Activated naive CD8-positive, alpha-beta T cell (primary cell): ENCODE measurements around the gene ZSWIM3.

Experiments used
- H3K27ac Mint-ChIP-seq: one replicate; pipeline ENCODE4 v1.8.0; 2021; ENCODE audit warnings: mixed read lengths
- H3K27me3 Mint-ChIP-seq: one replicate; pipeline ENCODE4 v1.8.0; 2021; ENCODE audit warnings: mixed read lengths
- H3K36me3 Mint-ChIP-seq: one replicate; pipeline ENCODE4 v1.8.0; 2021; ENCODE audit warnings: mixed read lengths
- H3K4me1 Mint-ChIP-seq: one replicate; pipeline ENCODE4 v1.8.0; 2021; ENCODE audit warnings: low read depth, mixed read lengths
- H3K4me3 Mint-ChIP-seq: one replicate; pipeline ENCODE4 v1.8.0; 2021; ENCODE audit warnings: mild to moderate bottlenecking, mixed read lengths
- H3K9me3 Mint-ChIP-seq: one replicate; pipeline ENCODE4 v1.8.0; 2021; ENCODE audit warnings: low read depth, mixed read lengths

The ZSWIM3 gene

GRCh38 chr20:45842169-45842812 is 15.1 kb upstream of the ZSWIM3 start:
- H3K9me3 Mint-ChIP-seq = no peaks in the 10 kb centered on the region
- no peaks in the 10 kb centered on the region for H3K36me3 Mint-ChIP-seq
- no peak overlapping the region for H3K27ac Mint-ChIP-seq

GRCh38 chr20:45843506-45843905 is 13.9 kb upstream of the ZSWIM3 start:
- Mint-ChIP-seq H3K9me3 (no peaks in the 10 kb centered on the region), H3K4me3 (no peak overlapping the region), H3K4me1 (no peaks in the 10 kb centered on the region), H3K36me3 (no peaks in the 10 kb centered on the region), H3K27ac (no peak overlapping the region), H3K27me3 (no peaks in the 10 kb centered on the region)

More at GRCh38 chr20:45842169-45842812, 15.1 kb upstream of the ZSWIM3 start:
- H3K4me3 Mint-ChIP-seq = no peak overlapping the region
- no peaks in the 10 kb centered on the region for H3K27me3 Mint-ChIP-seq
- no peaks in the 10 kb centered on the region for H3K4me1 Mint-ChIP-seq

DNA sequence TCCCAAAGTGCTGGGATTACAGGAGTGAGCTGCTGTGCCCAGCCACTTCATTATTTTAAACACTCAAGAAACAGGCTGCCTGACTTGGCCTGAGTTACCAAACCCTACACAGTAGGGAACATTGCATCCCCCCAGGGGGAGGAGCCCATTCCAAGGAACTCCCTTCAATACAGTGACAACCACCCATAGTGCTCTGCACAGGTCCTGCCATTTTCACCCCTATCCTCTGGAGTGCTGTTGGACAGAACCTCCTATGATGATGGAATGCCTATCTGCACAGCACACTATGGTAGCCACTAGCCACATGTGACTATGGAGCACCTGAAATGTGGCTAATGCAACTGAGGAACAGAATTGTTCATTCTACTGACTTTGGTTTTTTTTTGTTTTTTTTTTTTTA is 12.0 kb upstream of the ZSWIM3 start:
- peaks cover 2% of the 10 kb centered on the region for H3K4me1 Mint-ChIP-seq

DNA sequence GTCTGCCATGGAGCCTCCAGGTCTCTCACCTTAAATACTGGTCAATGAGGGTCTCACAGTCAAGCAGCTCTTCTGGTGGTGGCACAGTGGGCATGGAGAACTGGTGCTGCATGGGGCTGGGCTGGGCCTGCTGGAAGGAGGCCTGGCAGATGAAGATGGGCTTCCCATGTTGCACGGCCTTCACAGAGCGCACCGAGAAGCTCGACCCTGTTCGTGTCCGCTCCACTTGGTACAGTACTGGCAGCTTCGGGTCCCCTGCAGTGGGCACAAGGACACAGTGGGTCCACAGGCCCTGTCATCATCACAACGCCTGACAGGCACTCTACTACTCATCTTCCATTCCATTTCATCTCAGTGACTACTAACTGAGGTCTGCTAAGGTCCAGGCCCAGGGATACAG is 9.0 kb upstream of the ZSWIM3 start:
- peaks cover 7% of the 10 kb centered on the region for H3K36me3 Mint-ChIP-seq
- H3K27me3 Mint-ChIP-seq = no peaks in the 10 kb centered on the region
- H3K27ac Mint-ChIP-seq = no peak overlapping the region
- H3K9me3 Mint-ChIP-seq = no peaks in the 10 kb centered on the region
- H3K4me3 Mint-ChIP-seq = no peak overlapping the region
- H3K4me1 Mint-ChIP-seq = peaks cover 3% of the 10 kb centered on the region

More for the DNA sequence above, 12.0 kb upstream of the ZSWIM3 start:
- Mint-ChIP-seq H3K27ac (no peak overlapping the region), H3K4me3 (no peak overlapping the region), H3K36me3 (peaks cover 2% of the 10 kb centered on the region), H3K9me3 (no peaks in the 10 kb centered on the region), H3K27me3 (no peaks in the 10 kb centered on the region)

DNA sequence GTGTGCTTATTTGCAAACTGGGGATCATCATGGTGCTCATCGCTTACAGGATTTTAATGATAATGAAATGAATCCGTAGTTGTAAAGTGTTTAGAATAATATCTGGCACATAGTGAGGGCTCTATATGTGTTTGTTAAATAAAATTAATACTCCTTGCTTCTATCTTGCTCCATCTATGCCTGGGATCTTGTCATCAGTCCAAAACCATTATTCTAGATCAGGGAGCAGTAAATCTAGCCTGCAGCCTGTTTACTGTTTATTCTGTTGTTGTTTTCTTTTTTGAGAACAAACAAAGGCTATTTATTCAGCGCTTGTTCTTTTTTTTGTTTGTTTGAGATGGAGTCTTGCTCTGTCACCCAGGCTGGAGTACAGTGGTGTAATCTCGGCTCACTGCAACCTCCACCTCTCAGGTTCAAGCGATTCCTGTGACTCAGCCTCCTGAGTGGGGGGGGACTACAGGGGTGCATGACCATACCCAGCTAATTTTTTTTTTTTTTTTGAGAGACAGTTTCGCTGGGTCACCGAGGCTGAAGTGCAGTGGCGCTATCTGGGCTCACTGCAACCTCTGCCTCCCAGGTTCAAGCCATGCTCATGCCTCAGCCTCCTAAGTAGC is 8.3 kb upstream of the ZSWIM3 start:
- Mint-ChIP-seq H3K4me3 (no peak overlapping the region), H3K4me1 (peaks cover 10% of the 10 kb centered on the region), H3K27me3 (no peaks in the 10 kb centered on the region), H3K27ac (no peak overlapping the region), H3K9me3 (no peaks in the 10 kb centered on the region), H3K36me3 (peaks cover 7% of the 10 kb centered on the region)

GRCh38 chr20:45850238-45850637 is 7.2 kb upstream of the ZSWIM3 start:
- Mint-ChIP-seq H3K27me3 (no peaks in the 10 kb centered on the region), H3K9me3 (no peaks in the 10 kb centered on the region), H3K27ac (peak overlapping the region; percentile 10), H3K4me1 (peaks cover 18% of the 10 kb centered on the region), H3K4me3 (no peak overlapping the region), H3K36me3 (peaks cover 7% of the 10 kb centered on the region)

GRCh38 chr20:45850926-45851325 is 6.5 kb upstream of the ZSWIM3 start:
- peaks cover 24% of the 10 kb centered on the region for H3K4me1 Mint-ChIP-seq
- no peak overlapping the region for H3K27ac Mint-ChIP-seq
- H3K9me3 Mint-ChIP-seq = no peaks in the 10 kb centered on the region
- peaks cover 7% of the 10 kb centered on the region for H3K36me3 Mint-ChIP-seq
- no peak overlapping the region for H3K4me3 Mint-ChIP-seq
- H3K27me3 Mint-ChIP-seq = no peaks in the 10 kb centered on the region

GRCh38 chr20:45851501-45851900 is 5.9 kb upstream of the ZSWIM3 start:
- H3K4me3 Mint-ChIP-seq = no peak overlapping the region
- peaks cover 28% of the 10 kb centered on the region for H3K4me1 Mint-ChIP-seq
- no peaks in the 10 kb centered on the region for H3K9me3 Mint-ChIP-seq

GRCh38 chr20:45852326-45852725 is 5.1 kb upstream of the ZSWIM3 start:
- H3K27ac Mint-ChIP-seq = no peak overlapping the region

More at GRCh38 chr20:45851501-45851900, 5.9 kb upstream of the ZSWIM3 start:
- Mint-ChIP-seq H3K27me3 (no peaks in the 10 kb centered on the region), H3K27ac (no peak overlapping the region), H3K36me3 (peaks cover 7% of the 10 kb centered on the region)

GRCh38 chr20:45853484-45853883 is 3.9 kb upstream of the ZSWIM3 start:
- H3K27ac Mint-ChIP-seq = no peak overlapping the region
- no peak overlapping the region for H3K4me3 Mint-ChIP-seq
- peaks cover 7% of the 10 kb centered on the region for H3K36me3 Mint-ChIP-seq
- no peaks in the 10 kb centered on the region for H3K27me3 Mint-ChIP-seq
- peaks cover 40% of the 10 kb centered on the region for H3K4me1 Mint-ChIP-seq
- H3K9me3 Mint-ChIP-seq = no peaks in the 10 kb centered on the region

More at GRCh38 chr20:45852326-45852725, 5.1 kb upstream of the ZSWIM3 start:
- Mint-ChIP-seq H3K36me3 (peaks cover 7% of the 10 kb centered on the region), H3K4me3 (no peak overlapping the region), H3K9me3 (no peaks in the 10 kb centered on the region), H3K4me1 (peaks cover 30% of the 10 kb centered on the region), H3K27me3 (no peaks in the 10 kb centered on the region)

- Mint-ChIP-seq H3K27me3 (no peaks in the 10 kb centered on the region), H3K4me1 (peaks cover 52% of the 10 kb centered on the region), H3K27ac (peak overlapping the region; percentile 97), H3K4me3 (peak overlapping the region; percentile 99), H3K36me3 (peaks cover 5% of the 10 kb centered on the region), H3K9me3 (no peaks in the 10 kb centered on the region)
Observed at GRCh38 chr20:45857882-45858216, 435 bp downstream of the ZSWIM3 start.

GRCh38 chr20:45859916-45860315 is 2.5 kb downstream of the ZSWIM3 start:
- no peaks in the 10 kb centered on the region for H3K9me3 Mint-ChIP-seq
- no peaks in the 10 kb centered on the region for H3K27me3 Mint-ChIP-seq
- peaks cover 5% of the 10 kb centered on the region for H3K36me3 Mint-ChIP-seq
- no peak overlapping the region for H3K4me3 Mint-ChIP-seq
- no peak overlapping the region for H3K27ac Mint-ChIP-seq
- peaks cover 43% of the 10 kb centered on the region for H3K4me1 Mint-ChIP-seq

GRCh38 chr20:45860560-45861220 is 3.3 kb downstream of the ZSWIM3 start:
- peaks cover 37% of the 10 kb centered on the region for H3K4me1 Mint-ChIP-seq
- no peaks in the 10 kb centered on the region for H3K9me3 Mint-ChIP-seq
- peak overlapping the region; percentile 17 for H3K4me3 Mint-ChIP-seq
- no peak overlapping the region for H3K27ac Mint-ChIP-seq
- H3K36me3 Mint-ChIP-seq = peaks cover 5% of the 10 kb centered on the region
- no peaks in the 10 kb centered on the region for H3K27me3 Mint-ChIP-seq

GRCh38 chr20:45861221-45862075 is 4.0 kb downstream of the ZSWIM3 start:
- H3K4me3 Mint-ChIP-seq = no peak overlapping the region
- peaks cover 31% of the 10 kb centered on the region for H3K4me1 Mint-ChIP-seq
- no peaks in the 10 kb centered on the region for H3K27me3 Mint-ChIP-seq
- peaks cover 5% of the 10 kb centered on the region for H3K36me3 Mint-ChIP-seq
- H3K9me3 Mint-ChIP-seq = no peaks in the 10 kb centered on the region
- H3K27ac Mint-ChIP-seq = no peak overlapping the region
